AG04449 (cell line): ENCODE measurements around the gene STEEP1.
A peak's percentile ranks its signal among the peaks of the same experiment; 100 is the strongest.

Experiments
- CTCF ChIA-PET: fragments of 350-600 bp; formaldehyde crosslinking; extraction: SDS; loops from one replicate; lab custom pipeline; 2021; ENCODE audit warnings: antibody characterized with exemption; lab: Yijun Ruan, JAX
- POLR2A ChIA-PET: fragments of 400-600, 350-600 bp; formaldehyde crosslinking; extraction: SDS; loops from one replicate; lab custom pipeline; 2020; ENCODE audit warnings: antibody characterized with exemption, inconsistent platforms; lab: Yijun Ruan, JAX
- DNase-seq: peaks from one replicate; pipeline ENCODE4 v3.0.0-alpha.2; 2010; ENCODE audit warnings: low read depth, low spot score
- H3K4me3 ChIP-seq: 2 replicates; pipeline ENCODE4 v1.5.1; 2011; ENCODE audit warnings: low read depth, mild to moderate bottlenecking, control low read depth, low read length
- TF ChIP-seq, protein P1 (sequence below): IDR thresholded peaks from one replicate; pipeline ENCODE4 v1.5.1; 2011; ENCODE audit warnings: mild to moderate bottlenecking, moderate library complexity, low read length, control low read depth, inconsistent platforms; ENCODE audit not compliant: insufficient read depth; ENCODE audit errors: missing control alignments

Gene STEEP1

GRCh38 chrX:119565107-119565663, at the start of gene STEEP1:
Gene STEEP1 (minus strand): TSS chrX:119565409. CDS start chrX:119565355, 54 bp downstream.
- TF ChIP-seq, protein P1, sequence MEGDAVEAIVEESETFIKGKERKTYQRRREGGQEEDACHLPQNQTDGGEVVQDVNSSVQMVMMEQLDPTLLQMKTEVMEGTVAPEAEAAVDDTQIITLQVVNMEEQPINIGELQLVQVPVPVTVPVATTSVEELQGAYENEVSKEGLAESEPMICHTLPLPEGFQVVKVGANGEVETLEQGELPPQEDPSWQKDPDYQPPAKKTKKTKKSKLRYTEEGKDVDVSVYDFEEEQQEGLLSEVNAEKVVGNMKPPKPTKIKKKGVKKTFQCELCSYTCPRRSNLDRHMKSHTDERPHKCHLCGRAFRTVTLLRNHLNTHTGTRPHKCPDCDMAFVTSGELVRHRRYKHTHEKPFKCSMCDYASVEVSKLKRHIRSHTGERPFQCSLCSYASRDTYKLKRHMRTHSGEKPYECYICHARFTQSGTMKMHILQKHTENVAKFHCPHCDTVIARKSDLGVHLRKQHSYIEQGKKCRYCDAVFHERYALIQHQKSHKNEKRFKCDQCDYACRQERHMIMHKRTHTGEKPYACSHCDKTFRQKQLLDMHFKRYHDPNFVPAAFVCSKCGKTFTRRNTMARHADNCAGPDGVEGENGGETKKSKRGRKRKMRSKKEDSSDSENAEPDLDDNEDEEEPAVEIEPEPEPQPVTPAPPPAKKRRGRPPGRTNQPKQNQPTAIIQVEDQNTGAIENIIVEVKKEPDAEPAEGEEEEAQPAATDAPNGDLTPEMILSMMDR: no peak
- H3K4me3 ChIP-seq: peak within 1 kb of the TSS; percentile 68
- DNase-seq: peak; percentile 50
- ChIA-PET CTCF (no interaction called here), POLR2A (interaction anchor here (1.0 kb wide), 1 partner anchor 9 kb away, joined by 4 read pairs; the partner anchor contains the start of gene UBE2A)

- CTCF ChIA-PET: no interaction called here
- TF ChIP-seq, protein P1: no peak
- H3K4me3 ChIP-seq: no peak overlapping the region
- POLR2A ChIA-PET: no interaction called here
- DNase-seq: no peak
Measured at GRCh38 chrX:119614776-119615175, 49.6 kb upstream of the STEEP1 start.

GRCh38 chrX:119607018-119607389, 41.8 kb upstream of the STEEP1 start:
- no peak for DNase-seq
- TF ChIP-seq, protein P1: no peak
- POLR2A ChIA-PET: no interaction called here
- H3K4me3 ChIP-seq: peak overlapping the region; percentile 50
- CTCF ChIA-PET: interaction anchor here (0.6 to 0.9 kb wide), 2 partner anchors 45 to 123 kb away, joined by 3 to 4 read pairs; no protein-coding TSS in a partner anchor

DNA sequence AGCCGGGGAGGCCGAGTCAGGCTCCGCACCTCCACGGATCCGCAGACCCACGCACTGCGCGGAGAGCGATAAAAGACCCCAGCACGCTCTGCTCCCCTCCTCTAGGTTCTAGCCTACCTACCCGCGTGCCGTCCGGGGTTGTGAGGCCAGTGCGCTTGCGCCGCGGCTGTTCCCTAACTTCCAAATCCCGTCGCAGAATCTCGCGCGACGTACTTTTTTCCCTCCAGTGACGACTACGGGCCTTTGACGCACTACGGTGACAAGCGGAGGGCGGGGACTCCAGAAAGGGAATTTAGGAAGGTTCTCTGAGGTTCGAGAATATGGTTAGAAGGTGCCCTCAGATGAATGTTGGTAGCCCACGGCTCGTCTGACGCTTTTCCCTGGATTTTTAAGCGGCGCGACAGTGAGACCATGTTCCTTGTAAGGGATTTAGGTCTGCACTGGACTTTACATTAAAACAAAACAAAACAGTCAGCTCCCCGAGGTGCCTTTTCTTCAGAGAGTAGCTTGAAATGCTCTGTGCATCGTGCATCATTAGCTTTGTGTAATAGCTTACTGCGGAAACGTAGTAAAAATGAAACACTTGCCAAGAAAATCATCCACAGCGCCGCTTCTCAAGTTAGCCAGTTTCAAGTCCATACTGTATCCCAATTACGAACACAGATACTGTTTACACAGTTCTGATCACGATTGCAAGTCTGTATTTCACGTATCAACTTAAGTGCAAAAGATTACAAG, 41.2 kb upstream of the STEEP1 start, which contains the start of gene NKRF:
TSS of gene NKRF (minus strand) at position 145 of the 738 bp plus-strand sequence.
- POLR2A ChIA-PET: no interaction called here
- peak within 1 kb of the TSS; percentile 89 for H3K4me3 ChIP-seq
- peak; percentile 41 for DNase-seq
- CTCF ChIA-PET: interaction anchor here (0.6 to 1.7 kb wide), 3 partner anchors 45 to 123 kb away, joined by 3 to 6 read pairs (median 4); no protein-coding TSS in a partner anchor
- TF ChIP-seq, protein P1: no peak

GRCh38 chrX:119605464-119606279, 40.5 kb upstream of the STEEP1 start:
- POLR2A ChIA-PET: no interaction called here
- DNase-seq: no peak
- TF ChIP-seq, protein P1: no peak
- peak overlapping the region; percentile 89 for H3K4me3 ChIP-seq
- CTCF ChIA-PET: interaction anchor here (1.7 kb wide), 1 partner anchor 124 kb away, joined by 6 read pairs; no protein-coding TSS in a partner anchor
